ENCODE measurements around the gene ENAH.

Gene ENAH

DNA sequence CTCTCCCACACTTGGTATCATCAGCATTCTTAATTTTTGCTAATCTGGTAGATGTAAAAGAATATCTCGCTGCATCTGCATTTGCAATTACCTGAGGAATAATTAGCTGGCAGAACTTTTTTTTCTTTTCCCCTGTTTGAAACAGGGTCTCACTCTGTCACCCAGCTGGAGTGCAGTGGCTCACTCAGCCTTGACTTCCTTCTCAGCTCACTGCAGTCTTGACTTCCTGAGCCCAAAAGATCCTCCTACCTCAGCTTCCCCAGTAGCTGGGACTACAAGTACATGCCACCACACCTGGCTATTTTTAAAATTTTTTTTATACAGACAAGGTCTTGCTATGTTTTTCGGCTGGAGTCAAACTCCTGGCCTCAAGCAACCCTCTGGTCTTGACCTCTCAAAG, 35.4 kb upstream of the ENAH start:
- H3K9me3 Mint-ChIP-seq: no peaks in the 10 kb centered on the region
- no peak overlapping the region for H3K4me3 Mint-ChIP-seq
- DNase-seq: no peak
- no peak overlapping the region for H3K27ac Mint-ChIP-seq
- peaks cover 7% of the 10 kb centered on the region for H3K27me3 Mint-ChIP-seq
- no peaks in the 10 kb centered on the region for H3K4me1 Mint-ChIP-seq (ENCODE audit: low read depth)
- no peaks in the 10 kb centered on the region for H3K36me3 Mint-ChIP-seq (ENCODE audit: low read depth)

DNA sequence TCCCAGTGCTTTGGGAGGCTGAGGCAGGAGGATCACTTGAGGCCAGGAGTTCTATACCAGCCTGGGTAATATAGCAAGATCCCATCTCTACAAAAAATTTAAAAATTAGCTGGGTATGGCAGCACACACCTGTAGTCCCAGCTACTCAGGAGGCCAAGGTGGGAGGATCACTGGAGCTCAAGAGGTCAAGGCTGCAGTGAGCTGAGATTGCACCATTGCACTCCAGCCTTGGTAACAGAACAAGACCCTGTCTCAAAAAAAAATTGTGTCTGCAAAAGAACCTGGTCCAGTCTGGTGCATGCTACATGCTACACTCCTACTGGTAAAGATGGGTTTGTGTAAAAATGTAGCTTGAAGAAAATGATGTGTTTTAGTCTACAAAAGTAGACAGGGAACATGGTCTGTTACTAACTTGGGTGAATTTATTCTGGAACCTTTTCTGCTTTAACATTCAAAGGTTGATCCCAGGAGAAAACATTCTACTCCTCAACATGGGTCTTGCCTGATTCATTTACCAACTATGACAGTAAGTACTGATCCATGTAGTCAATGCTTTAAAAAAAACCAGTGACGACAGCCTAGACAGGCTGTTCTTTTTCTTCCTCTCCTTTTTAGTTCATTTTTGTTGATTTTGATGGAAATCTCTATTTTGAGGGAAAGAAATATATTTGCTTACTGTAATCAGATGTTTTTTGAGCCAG, 32.7 kb upstream of the ENAH start:
- Mint-ChIP-seq H3K4me3 (no peak overlapping the region), H3K9me3 (no peaks in the 10 kb centered on the region), H3K36me3 (ENCODE audit: low read depth) (no peaks in the 10 kb centered on the region), H3K27me3 (peaks cover 11% of the 10 kb centered on the region), H3K27ac (no peak overlapping the region), H3K4me1 (ENCODE audit: low read depth) (no peaks in the 10 kb centered on the region)
- no peak for DNase-seq

DNA sequence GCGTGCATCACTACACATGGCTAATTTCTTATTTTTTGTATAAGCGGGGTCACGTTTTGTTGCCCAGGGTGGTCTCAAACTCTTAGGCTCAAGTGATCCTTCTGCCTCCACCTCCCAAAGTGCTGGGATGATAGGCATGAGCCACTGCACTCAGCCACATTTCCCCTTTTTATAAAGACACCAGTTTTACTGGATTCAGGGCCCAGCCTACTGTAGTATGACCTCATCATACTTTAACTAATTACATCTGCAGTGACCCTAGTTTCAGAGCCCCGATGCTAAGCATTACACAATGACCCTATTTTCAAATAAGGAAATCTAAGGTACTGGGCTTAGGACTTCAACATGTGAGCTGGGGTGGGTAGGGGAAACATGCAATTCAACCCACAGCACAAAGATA, 31.8 kb upstream of the ENAH start:
- H3K27ac Mint-ChIP-seq: no peak overlapping the region
- no peaks in the 10 kb centered on the region for H3K9me3 Mint-ChIP-seq
- H3K36me3 Mint-ChIP-seq (ENCODE audit: low read depth): no peaks in the 10 kb centered on the region
- H3K4me3 Mint-ChIP-seq: no peak overlapping the region
- no peak for DNase-seq
- H3K27me3 Mint-ChIP-seq: peaks cover 15% of the 10 kb centered on the region
- H3K4me1 Mint-ChIP-seq (ENCODE audit: low read depth): no peaks in the 10 kb centered on the region

DNA sequence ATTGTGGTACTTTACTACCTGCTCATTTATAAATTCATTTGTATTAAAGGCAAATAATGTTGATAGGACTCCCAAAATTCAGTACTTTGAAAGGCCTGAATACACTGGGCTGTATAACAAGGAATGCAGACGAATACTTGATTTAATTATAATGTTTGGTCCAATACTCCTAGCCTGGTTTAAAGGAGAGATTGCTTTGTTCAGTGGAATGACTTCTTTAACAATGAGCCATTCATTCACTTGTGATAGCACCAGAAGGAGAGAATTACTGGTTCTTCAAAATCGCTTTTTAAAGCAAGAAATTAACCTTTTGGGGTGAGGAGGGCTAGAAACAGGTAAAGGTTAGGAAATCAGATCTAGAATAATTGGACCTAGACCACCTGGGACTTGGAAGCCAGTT, 28.3 kb upstream of the ENAH start:
- no peak overlapping the region for H3K4me3 Mint-ChIP-seq

DNA sequence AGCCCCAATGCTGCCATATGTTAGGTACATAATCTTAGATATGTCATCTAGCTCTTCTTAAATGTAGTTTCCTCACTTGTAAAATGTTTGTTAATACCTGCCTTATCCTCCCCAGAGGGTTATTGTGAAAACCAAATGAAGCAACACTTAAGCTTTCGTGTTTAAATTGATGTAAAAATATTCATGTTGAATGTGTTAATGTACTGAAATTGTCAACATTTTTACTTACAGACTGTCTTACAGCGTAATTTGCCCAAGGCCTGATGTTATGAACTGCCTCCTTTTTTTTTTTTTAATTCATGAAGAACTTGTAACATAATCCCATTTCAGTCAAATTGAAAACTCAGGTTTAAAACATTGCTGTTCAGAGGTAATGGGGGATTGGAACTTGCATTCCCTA, 25.6 kb upstream of the ENAH start:
- Mint-ChIP-seq H3K4me1 (ENCODE audit: low read depth) (peaks cover 4% of the 10 kb centered on the region), H3K9me3 (no peaks in the 10 kb centered on the region)

More for the DNA sequence above, 28.3 kb upstream of the ENAH start:
- H3K4me1 Mint-ChIP-seq (ENCODE audit: low read depth): peaks cover 4% of the 10 kb centered on the region
- H3K36me3 Mint-ChIP-seq (ENCODE audit: low read depth): no peaks in the 10 kb centered on the region
- H3K9me3 Mint-ChIP-seq: no peaks in the 10 kb centered on the region
- H3K27ac Mint-ChIP-seq: no peak overlapping the region
- peaks cover 38% of the 10 kb centered on the region for H3K27me3 Mint-ChIP-seq
- no peak for DNase-seq

DNA sequence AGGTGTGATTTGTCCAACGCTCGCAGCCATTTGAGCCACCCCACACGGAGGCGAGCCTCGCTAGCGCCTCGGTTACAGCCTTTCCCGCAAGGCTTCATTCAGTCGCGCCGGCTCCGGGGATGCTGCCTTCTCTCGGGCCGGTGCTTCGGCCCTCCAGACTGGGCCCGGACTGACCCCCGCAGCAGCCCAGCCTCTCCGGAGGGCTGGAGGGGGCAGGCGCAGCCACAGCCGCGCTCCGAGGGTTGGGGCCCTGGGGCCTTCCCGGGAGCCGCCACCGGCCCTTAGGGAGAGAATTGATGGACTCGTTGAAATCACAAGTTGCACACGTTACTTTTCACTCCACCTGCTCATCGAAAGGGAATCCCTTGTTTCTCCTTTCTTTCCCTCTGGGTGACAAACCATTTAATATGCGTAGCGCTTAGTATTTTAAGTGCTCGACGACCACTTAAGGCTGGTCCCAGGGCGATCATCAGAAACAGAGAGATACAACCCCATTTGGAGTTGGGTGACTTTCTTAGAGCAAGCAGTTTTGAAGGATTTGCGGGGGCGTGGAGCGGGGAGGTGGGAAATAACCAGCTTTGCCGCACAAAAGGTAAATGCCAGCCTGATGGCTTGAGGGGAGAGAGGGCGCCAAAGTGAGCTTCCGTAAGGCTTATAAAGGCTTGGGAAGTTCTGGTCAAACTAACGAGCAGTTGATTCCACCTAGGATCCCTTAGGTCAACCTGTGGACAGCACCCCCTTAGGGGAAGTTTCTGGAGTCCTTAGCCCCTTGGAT, 24.6 kb upstream of the ENAH start:
- peaks cover 4% of the 10 kb centered on the region for H3K4me1 Mint-ChIP-seq (ENCODE audit: low read depth)
- H3K4me3 Mint-ChIP-seq: no peak overlapping the region
- H3K9me3 Mint-ChIP-seq: no peaks in the 10 kb centered on the region
- H3K27me3 Mint-ChIP-seq: peaks cover 53% of the 10 kb centered on the region
- DNase-seq: no peak
- no peak overlapping the region for H3K27ac Mint-ChIP-seq
- H3K36me3 Mint-ChIP-seq (ENCODE audit: low read depth): no peaks in the 10 kb centered on the region

More for the DNA sequence above, 25.6 kb upstream of the ENAH start:
- peaks cover 53% of the 10 kb centered on the region for H3K27me3 Mint-ChIP-seq
- no peak overlapping the region for H3K27ac Mint-ChIP-seq
- H3K4me3 Mint-ChIP-seq: no peak overlapping the region
- no peaks in the 10 kb centered on the region for H3K36me3 Mint-ChIP-seq (ENCODE audit: low read depth)
- DNase-seq: no peak

DNA sequence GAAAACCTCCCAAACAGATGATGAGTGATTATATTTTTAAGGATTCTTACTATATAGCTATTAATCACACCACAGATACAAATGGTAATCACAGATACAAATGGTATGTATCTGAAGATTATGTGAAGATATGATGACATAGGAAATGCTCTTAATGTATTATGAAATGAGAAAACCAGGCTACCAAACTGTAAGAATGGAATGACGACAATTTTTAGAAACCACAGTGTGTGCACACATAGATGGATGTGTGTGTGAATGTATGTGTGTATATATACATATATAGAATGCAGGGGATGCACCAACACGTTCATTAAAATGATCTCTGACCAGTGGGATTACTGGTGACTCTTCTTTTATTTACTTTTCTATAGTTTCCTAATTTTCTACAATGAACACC, 21.5 kb upstream of the ENAH start:
- no peak overlapping the region for H3K27ac Mint-ChIP-seq
- H3K27me3 Mint-ChIP-seq: peaks cover 40% of the 10 kb centered on the region
- H3K4me3 Mint-ChIP-seq: no peak overlapping the region
- DNase-seq: no peak
- no peaks in the 10 kb centered on the region for H3K9me3 Mint-ChIP-seq
- H3K36me3 Mint-ChIP-seq (ENCODE audit: low read depth): no peaks in the 10 kb centered on the region
- peaks cover 4% of the 10 kb centered on the region for H3K4me1 Mint-ChIP-seq (ENCODE audit: low read depth)

DNA sequence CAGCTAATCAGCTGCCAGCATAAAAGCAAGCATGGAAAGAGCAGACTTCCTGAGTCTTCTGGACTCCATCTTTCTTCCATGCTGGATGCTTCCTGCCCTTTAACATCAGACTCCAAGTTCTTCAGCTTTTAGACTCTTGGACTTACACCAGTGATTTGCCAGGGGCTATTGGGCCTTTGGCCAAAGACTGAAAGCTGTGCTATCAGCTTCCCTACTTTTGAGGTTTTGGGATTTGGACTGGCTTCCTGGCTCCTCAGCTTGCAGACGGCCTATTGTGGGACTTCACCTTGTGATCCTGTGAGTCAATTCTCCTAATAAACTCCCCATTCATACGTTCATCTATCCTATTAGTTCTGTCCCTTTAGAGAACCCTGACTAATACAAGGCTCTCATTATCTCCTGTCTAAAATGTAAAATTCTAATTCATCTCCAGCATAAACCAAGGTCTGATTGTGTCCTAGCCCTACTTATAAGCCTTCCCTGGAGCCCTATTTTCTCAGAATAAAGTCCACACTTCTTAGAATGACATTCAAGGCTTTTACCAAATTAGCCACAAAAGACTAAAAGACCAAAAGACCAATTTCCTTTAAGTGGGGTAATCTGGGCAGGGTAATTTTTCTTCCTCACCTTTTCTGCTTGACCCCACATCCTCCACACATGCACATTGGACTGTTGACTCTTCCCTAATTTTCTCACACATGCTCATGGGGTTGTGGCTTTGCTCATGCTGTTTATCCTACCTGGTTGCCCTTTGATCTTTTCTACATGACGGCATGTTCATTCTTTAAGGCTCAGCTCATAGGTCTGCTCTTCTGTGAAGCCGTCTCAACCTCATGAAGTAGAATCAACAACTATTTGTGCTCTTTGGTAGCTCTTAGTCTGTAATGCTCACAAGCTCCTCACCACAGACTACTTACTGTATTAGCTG, 18.1 kb upstream of the ENAH start:
- Mint-ChIP-seq H3K27me3 (peaks cover 15% of the 10 kb centered on the region), H3K27ac (no peak overlapping the region), H3K9me3 (no peaks in the 10 kb centered on the region), H3K4me1 (ENCODE audit: low read depth) (no peaks in the 10 kb centered on the region), H3K36me3 (ENCODE audit: low read depth) (no peaks in the 10 kb centered on the region), H3K4me3 (no peak overlapping the region)
- no peak for DNase-seq

DNA sequence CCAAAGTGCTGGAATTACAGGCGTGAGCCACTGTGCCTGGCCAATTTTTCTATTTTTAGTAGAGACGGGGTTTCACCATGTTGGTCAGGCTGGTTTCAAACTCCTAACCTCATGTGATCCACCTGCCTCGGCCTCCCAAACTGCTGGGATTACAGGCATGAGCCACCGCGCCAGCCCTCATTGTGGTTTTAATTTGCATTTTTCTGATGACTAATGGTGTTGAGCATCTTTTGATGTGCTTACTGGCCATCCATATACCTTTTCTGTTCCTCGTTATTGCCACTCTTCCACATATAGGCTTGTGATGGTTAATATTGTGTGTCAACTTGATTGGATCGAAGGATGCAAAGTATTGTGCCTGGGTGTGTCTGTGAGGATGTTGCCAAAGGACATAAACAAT, 17.4 kb upstream of the ENAH start:
- peaks cover 8% of the 10 kb centered on the region for H3K27me3 Mint-ChIP-seq
- H3K9me3 Mint-ChIP-seq: no peaks in the 10 kb centered on the region
- H3K4me1 Mint-ChIP-seq (ENCODE audit: low read depth): no peaks in the 10 kb centered on the region
- H3K36me3 Mint-ChIP-seq (ENCODE audit: low read depth): no peaks in the 10 kb centered on the region
- no peak overlapping the region for H3K4me3 Mint-ChIP-seq
- no peak for DNase-seq
- H3K27ac Mint-ChIP-seq: no peak overlapping the region

DNA sequence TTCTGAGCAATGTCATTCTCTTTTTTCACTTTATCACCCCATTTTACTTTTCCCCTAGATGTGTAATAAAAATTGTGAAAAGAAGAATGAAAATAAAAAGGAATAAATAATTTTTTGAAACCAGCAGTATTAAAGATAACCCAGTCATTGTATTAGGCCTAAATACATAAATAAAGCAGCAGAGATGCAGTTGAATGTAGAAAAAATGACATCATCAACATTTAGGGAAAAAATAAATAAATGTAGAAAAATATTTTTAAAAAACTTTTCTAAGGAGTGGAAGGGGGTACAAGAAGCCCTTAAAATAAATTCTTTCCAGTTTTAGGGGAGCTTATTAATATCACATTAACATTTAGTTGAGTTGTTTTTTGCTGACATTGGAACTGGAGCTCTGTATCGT, 15.3 kb upstream of the ENAH start:
- H3K4me1 Mint-ChIP-seq (ENCODE audit: low read depth): no peaks in the 10 kb centered on the region
- H3K27me3 Mint-ChIP-seq: no peaks in the 10 kb centered on the region
- DNase-seq: no peak
- no peaks in the 10 kb centered on the region for H3K36me3 Mint-ChIP-seq (ENCODE audit: low read depth)
- no peak overlapping the region for H3K27ac Mint-ChIP-seq
- H3K9me3 Mint-ChIP-seq: no peaks in the 10 kb centered on the region
- H3K4me3 Mint-ChIP-seq: no peak overlapping the region

DNA sequence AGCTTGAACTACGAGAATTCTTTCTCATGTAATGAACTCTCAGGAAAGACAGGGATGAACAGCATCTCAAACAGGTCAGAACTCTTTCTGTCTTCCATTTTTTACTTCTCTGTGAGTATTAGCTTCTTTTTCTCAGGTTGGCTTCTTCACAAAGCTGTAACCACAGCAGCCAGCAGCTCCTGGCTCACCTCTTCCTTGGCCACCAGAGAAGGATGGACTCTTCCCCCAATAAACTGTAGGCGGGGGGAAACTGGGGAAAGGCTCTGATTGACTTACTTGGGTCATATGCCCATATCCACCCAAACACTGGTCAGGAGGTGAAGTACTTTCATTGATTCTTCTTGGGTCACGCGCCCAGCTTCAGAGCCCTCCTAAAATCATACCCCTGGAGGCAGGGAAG, 14.4 kb upstream of the ENAH start:
- Mint-ChIP-seq H3K9me3 (no peaks in the 10 kb centered on the region), H3K27ac (no peak overlapping the region), H3K4me3 (no peak overlapping the region), H3K36me3 (ENCODE audit: low read depth) (no peaks in the 10 kb centered on the region), H3K4me1 (ENCODE audit: low read depth) (no peaks in the 10 kb centered on the region), H3K27me3 (no peaks in the 10 kb centered on the region)
- no peak for DNase-seq

DNA sequence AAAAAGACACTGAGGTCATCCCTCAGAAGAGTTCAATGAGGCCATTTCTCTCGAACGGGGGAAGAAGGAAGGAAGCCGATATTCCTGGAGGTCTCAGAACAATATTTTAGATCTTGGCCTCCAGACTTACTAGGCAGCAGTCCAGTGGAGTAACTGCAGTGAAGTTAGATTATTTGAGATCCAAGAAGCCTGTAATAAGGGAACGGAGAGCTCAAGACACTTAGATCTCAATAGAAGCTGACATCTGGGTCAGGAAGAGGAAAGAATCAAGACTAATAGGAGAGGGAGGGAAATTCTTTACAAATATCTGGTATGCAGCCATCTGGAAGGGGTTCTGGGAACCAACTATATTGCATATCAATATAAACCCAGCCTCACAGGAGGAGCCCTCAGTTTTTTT, 13.6 kb upstream of the ENAH start:
- Mint-ChIP-seq H3K4me1 (ENCODE audit: low read depth) (no peaks in the 10 kb centered on the region), H3K9me3 (no peaks in the 10 kb centered on the region), H3K27ac (no peak overlapping the region)

DNA sequence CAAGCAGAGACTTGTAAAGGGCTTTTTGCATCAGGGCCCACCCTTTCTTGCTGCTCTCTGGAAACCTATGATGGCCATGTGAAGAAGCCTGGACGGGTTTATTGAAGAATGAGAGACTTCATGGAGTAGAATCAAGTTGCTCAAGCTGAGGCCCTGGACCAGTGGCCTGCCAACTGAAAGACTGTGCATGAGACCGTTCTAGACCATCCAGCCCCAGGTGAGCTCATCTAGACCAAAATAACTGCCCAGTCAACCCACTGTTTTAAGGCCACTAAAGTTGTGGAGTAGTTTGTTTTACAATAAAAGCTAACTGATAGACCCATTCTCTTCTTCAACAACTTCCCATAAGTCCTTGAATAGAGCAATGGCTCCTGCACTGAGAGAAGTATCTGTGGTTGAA, 11.8 kb upstream of the ENAH start:
- Mint-ChIP-seq H3K27me3 (no peaks in the 10 kb centered on the region), H3K27ac (no peak overlapping the region), H3K4me3 (no peak overlapping the region), H3K9me3 (no peaks in the 10 kb centered on the region), H3K36me3 (ENCODE audit: low read depth) (no peaks in the 10 kb centered on the region), H3K4me1 (ENCODE audit: low read depth) (no peaks in the 10 kb centered on the region)
- DNase-seq: no peak

More for the DNA sequence above, 13.6 kb upstream of the ENAH start:
- no peaks in the 10 kb centered on the region for H3K27me3 Mint-ChIP-seq
- DNase-seq: no peak
- H3K4me3 Mint-ChIP-seq: no peak overlapping the region
- no peaks in the 10 kb centered on the region for H3K36me3 Mint-ChIP-seq (ENCODE audit: low read depth)

DNA sequence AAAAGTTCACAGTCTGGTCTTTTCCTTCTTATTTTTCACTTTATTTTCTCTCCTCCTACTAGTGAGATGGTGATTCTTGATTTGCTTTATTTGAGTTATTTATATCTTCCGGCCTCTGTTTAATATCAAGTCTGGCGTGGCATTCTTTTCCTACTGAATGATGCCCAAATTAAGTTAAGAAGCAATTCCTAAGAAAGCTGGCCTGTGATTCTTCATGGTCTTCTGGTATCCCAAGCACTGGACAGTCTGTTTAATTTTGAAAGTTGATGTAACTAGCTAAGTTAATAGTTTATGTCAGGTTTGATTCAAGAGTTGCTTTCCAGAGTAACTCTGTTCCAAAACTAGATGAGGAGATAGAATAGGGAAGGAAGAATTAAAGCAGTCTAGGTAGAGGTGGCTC, 9.2 kb upstream of the ENAH start:
- no peaks in the 10 kb centered on the region for H3K36me3 Mint-ChIP-seq (ENCODE audit: low read depth)
- H3K27ac Mint-ChIP-seq: no peak overlapping the region

DNA sequence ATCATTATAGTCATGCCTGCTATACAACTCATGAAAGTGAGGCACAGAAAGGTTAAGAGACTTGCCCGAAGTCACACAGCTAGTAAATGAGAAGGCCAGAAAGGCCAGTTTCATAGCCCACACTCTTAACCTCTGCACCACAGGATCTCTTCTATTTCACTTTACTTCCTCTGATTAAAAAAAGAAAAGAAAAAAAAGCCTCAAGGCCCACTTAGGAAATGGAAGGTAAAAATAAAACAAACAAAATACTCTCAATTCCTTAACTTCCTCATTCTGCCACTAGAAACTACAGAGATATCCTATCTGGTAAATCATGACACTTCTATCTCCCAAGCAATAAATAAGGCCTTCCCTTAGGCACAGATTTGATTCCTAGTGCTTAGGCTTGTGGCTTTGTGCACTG, 7.6 kb upstream of the ENAH start:
- no peak for DNase-seq
- Mint-ChIP-seq H3K36me3 (ENCODE audit: low read depth) (no peaks in the 10 kb centered on the region), H3K4me3 (no peak overlapping the region), H3K4me1 (ENCODE audit: low read depth) (no peaks in the 10 kb centered on the region), H3K27ac (no peak overlapping the region), H3K27me3 (no peaks in the 10 kb centered on the region), H3K9me3 (no peaks in the 10 kb centered on the region)

More for the DNA sequence above, 9.2 kb upstream of the ENAH start:
- H3K4me1 Mint-ChIP-seq (ENCODE audit: low read depth): no peaks in the 10 kb centered on the region
- H3K27me3 Mint-ChIP-seq: no peaks in the 10 kb centered on the region
- H3K9me3 Mint-ChIP-seq: no peaks in the 10 kb centered on the region
- H3K4me3 Mint-ChIP-seq: no peak overlapping the region
- DNase-seq: no peak
